Endothelial cell of umbilical vein (primary cell): ENCODE results near the gene TK2. TPM values are rescaled to one million over a fixed set of nuclear protein-coding genes. Genes with fewer than 3 reads are reported as not detected.

Source experiments
- BruUV-seq: library from RNA; stranded (reverse); fragments of 400-500 nt; replicated peaks from 2 replicates; lab custom pipeline; 2021; lab: Mats Ljungman, UMichigan
- CTCF ChIA-PET: fragments of 300-600, 350-600 bp; sonication (Branson Sonifier 250); formaldehyde crosslinking; loops from one replicate; lab custom pipeline; 2021; ENCODE audit warnings: antibody characterized with exemption, inconsistent platforms; lab: Charles Lee
- POLR2A ChIA-PET: fragments of 300-600, 350-600 bp; sonication (Branson Sonifier 250); formaldehyde crosslinking; loops from one replicate; lab custom pipeline; 2021; ENCODE audit warnings: antibody characterized with exemption, inconsistent platforms; lab: Charles Lee
- DNase-seq: peaks from one replicate; pipeline ENCODE4 v3.0.0-alpha.2; 2011; ENCODE audit warnings: low read depth, low spot score
- FAIRE-seq: peaks from 2 replicates; lab custom pipeline; 2011; peaks lifted over from hg19 to GRCh38; lab: Jason Lieb, UNC
- H2AFZ ChIP-seq: 2 replicates; pipeline ENCODE4 v1.6.0; 2012; ENCODE audit warnings: low read depth, low read length, control low read depth, inconsistent platforms
- H3K27ac ChIP-seq: 2 replicates; pipeline ENCODE4 v1.5.1; 2011; ENCODE audit warnings: low read depth, mild to moderate bottlenecking, control low read depth, low read length, moderate library complexity; ENCODE audit not compliant: insufficient read depth
- H3K27me3 ChIP-seq, 2 experiments: 2 replicates each; pipeline versions ENCODE4 v1.6.0 to v1.6.1; 2011; ENCODE audit warnings: low read length in 2 of 2, mixed read lengths in 1 of 2; ENCODE audit not compliant: control insufficient read depth in 2 of 2, insufficient read depth in 2 of 2
- H3K36me3 ChIP-seq, 2 experiments: 2 replicates in 1 of 2; 3 replicates in 1 of 2; pipeline ENCODE4 v1.5.1; 2011; ENCODE audit warnings: low read length in 2 of 2, mild to moderate bottlenecking in 1 of 2, moderate library complexity in 1 of 2; ENCODE audit not compliant: control insufficient read depth in 2 of 2, insufficient read depth in 2 of 2; ENCODE audit errors: extremely low read depth in 1 of 2
- H3K4me1 ChIP-seq: 3 replicates; pipeline ENCODE4 v1.5.1; 2011; ENCODE audit warnings: mild to moderate bottlenecking, low read length; ENCODE audit not compliant: control insufficient read depth, insufficient read depth; ENCODE audit errors: extremely low read depth
- H3K4me2 ChIP-seq: 2 replicates; pipeline ENCODE4 v1.6.1; 2011; ENCODE audit warnings: low read length, control low read depth, mixed read lengths; ENCODE audit not compliant: insufficient read depth
- H3K4me3 ChIP-seq, 3 experiments: fragments of 200-600 bp in 1 of 3; sonication (generic), shearing (Covaris generic) in 1 of 3; replicated peaks in 1 of 3; 2 replicates each; pipeline ENCODE4 v1.5.1; 2011 to 2016; ENCODE audit warnings: control low read depth in 3 of 3, low read length in 3 of 3, mild to moderate bottlenecking in 2 of 3, inconsistent platforms in 1 of 3, low read depth in 1 of 3, moderate library complexity in 1 of 3; ENCODE audit not compliant: insufficient read depth in 1 of 3
- H3K79me2 ChIP-seq: 2 replicates; pipeline ENCODE4 v1.6.0; 2012; ENCODE audit warnings: low read length, inconsistent platforms; ENCODE audit not compliant: control insufficient read depth, insufficient read depth
- H3K9ac ChIP-seq: replicated peaks from 2 replicates; pipeline ENCODE3; 2011; ENCODE audit warnings: low read length, control low read depth; ENCODE audit not compliant: insufficient read depth; ENCODE audit errors: extremely low read depth
- H3K9me1 ChIP-seq: replicated peaks from 3 replicates; pipeline ENCODE4 v1.6.0; 2011; ENCODE audit warnings: mild to moderate bottlenecking, low read length; ENCODE audit not compliant: control insufficient read depth, insufficient read depth; ENCODE audit errors: extremely low read depth
- H3K9me3 ChIP-seq: replicated peaks from 2 replicates; pipeline ENCODE4 v1.5.1; 2012; ENCODE audit warnings: low read length, inconsistent platforms; ENCODE audit not compliant: control insufficient read depth, insufficient read depth
- H4K20me1 ChIP-seq: replicated peaks from 2 replicates; pipeline ENCODE3; 2011; ENCODE audit warnings: mild to moderate bottlenecking, low read length; ENCODE audit not compliant: control insufficient read depth, insufficient read depth; ENCODE audit errors: extremely low read depth
- CTCF ChIP-seq, 2 donors: IDR thresholded peaks; 1 replicate in 1 of 2; 2 replicates in 1 of 2; pipeline ENCODE4 v1.5.1; 2011; ENCODE audit warnings: low read length in 2 of 2, mild to moderate bottlenecking in 2 of 2, moderate library complexity in 2 of 2, control low read depth in 1 of 2, inconsistent platforms in 1 of 2, low read depth in 1 of 2; ENCODE audit not compliant: insufficient read depth in 1 of 2; ENCODE audit errors: extremely low read depth in 1 of 2
- EZH2 ChIP-seq: IDR thresholded peaks from 2 replicates; pipeline ENCODE4 v1.6.1; 2012; ENCODE audit warnings: borderline replicate concordance, low read depth, mild to moderate bottlenecking, moderate library complexity, low read length, inconsistent platforms; ENCODE audit not compliant: severe bottlenecking
- FOS ChIP-seq: IDR thresholded peaks from 2 replicates; pipeline ENCODE4 v1.6.1; 2011; ENCODE audit warnings: mild to moderate bottlenecking, low read length, moderate library complexity, borderline replicate concordance; ENCODE audit not compliant: insufficient read depth
- GATA2 ChIP-seq: IDR thresholded peaks from 2 replicates; pipeline ENCODE4 v1.7.0; 2011; ENCODE audit warnings: low read depth, mild to moderate bottlenecking, moderate library complexity, mixed read lengths, low read length; ENCODE audit not compliant: insufficient read length, insufficient read depth
- JUN ChIP-seq: IDR thresholded peaks from 2 replicates; pipeline ENCODE4 v1.6.1; 2011; ENCODE audit warnings: borderline replicate concordance, low read depth; ENCODE audit not compliant: insufficient read length, insufficient read depth
- MAX ChIP-seq: IDR thresholded peaks from 2 replicates; pipeline ENCODE4 v1.6.1; 2011; ENCODE audit not compliant: insufficient read depth, insufficient read length
- MYC ChIP-seq: IDR thresholded peaks from one replicate; pipeline ENCODE4 v1.6.1; 2011; ENCODE audit warnings: mild to moderate bottlenecking, low read depth, low read length
- POLR2A ChIP-seq: IDR thresholded peaks from 2 replicates; pipeline ENCODE4 v1.6.1; 2012; ENCODE audit warnings: low read depth, mild to moderate bottlenecking, control low read depth, low read length
- POLR2AphosphoS5 ChIP-seq: IDR thresholded peaks from 2 replicates; pipeline ENCODE4 v1.6.1; 2012; ENCODE audit warnings: low read depth, mild to moderate bottlenecking, control low read depth, low read length, moderate library complexity; ENCODE audit not compliant: insufficient read depth
- dilution Hi-C: fragments of 300-500 bp; cut with MboI; formaldehyde crosslinking; loops from one replicate; pipeline ENCODE4 v1.15.0; 2019; ENCODE audit warnings: low sequenced_read_pairs; ENCODE audit not compliant: extremely low pct_ligation_motif_present
- intact Hi-C: fragments of 100-400 bp; cut with micrococcal nuclease; formaldehyde crosslinking; loops from one replicate; pipeline ENCODE4 v1.10.0; 2022
- polyA plus RNA-seq, 4 experiments: library from polyadenylated mRNA; depleted of rRNA in 3 of 4; stranded (reverse) in 3 of 4; unstranded in 1 of 4; fragments of >200 nt; gene quantifications; 2 replicates each; pipeline versions ENCODE4 v1.2.1 to v1.2.3, GENCODE V29; 2011 to 2012; ENCODE audit warnings: missing spikeins in 1 of 4
- total RNA-seq: library from RNA; stranded (reverse); gene quantifications from 2 replicates; pipeline ENCODE4 v1.2.3, GENCODE V29; 2021

TK2 gene
- total and polyA plus RNA-seq, 2 donors (not counting 3 experiments of a cell fraction or from before 2014, with no cell fraction given) = 12.1 to 25.2 TPM

- no peaks in the 10 kb centered on the region for H3K79me2 ChIP-seq
- H3K27ac ChIP-seq = no peak overlapping the region
- intact Hi-C loops (no loop called here), dilution Hi-C loops (no loop called here)
- ChIA-PET CTCF (interaction anchor here (1.6 to 3.4 kb wide), 4 partner anchors 37 to 68 kb away, joined by 4 to 10 read pairs (median 7); no protein-coding TSS in a partner anchor), POLR2A (no interaction called here)
- DNase-seq (no peak), FAIRE-seq (no peak)
- H3K9me3 ChIP-seq = no peaks in the 10 kb centered on the region
- H3K4me1 ChIP-seq = peaks cover 5% of the 10 kb centered on the region
- H3K9me1 ChIP-seq = no peaks in the 10 kb centered on the region
- no peaks in the 10 kb centered on the region for H4K20me1 ChIP-seq
- H3K4me2 ChIP-seq = no peak overlapping the region
- no peak overlapping the region for H2AFZ ChIP-seq
- BruUV-seq = no TSS peak
- TF ChIP-seq FOS (no peak), JUN (no peak), MYC (no peak), EZH2 (no peak), MAX (no peak), POLR2A (no peak), GATA2 (no peak), CTCF (IDR thresholded peaks at IDR 0.05; ENCODE audit: extremely low read depth in 1 of 2, insufficient read depth in 1 of 2, low read depth in 1 of 2, low read length in 2 of 2) (no peak), POLR2AphosphoS5 (no peak)
- H3K36me3 ChIP-seq = no peaks in the 10 kb centered on the region
- no peak overlapping the region for H3K4me3 ChIP-seq
- no peak overlapping the region for H3K9ac ChIP-seq
- peaks cover 0 to 8% of the 10 kb centered on the region in 2 experiments for H3K27me3 ChIP-seq
Observed at GRCh38 chr16:66473654-66474519, 76.0 kb downstream of the TK2 start.
